Fibroblast of skin of right quadriceps (primary cell): ENCODE data around the gene ZNF318.

ENCODE experiments used
- DNase-seq: peaks from one replicate; pipeline ENCODE4 v3.0.0-alpha.2; 2013

ZNF318 gene

DNA sequence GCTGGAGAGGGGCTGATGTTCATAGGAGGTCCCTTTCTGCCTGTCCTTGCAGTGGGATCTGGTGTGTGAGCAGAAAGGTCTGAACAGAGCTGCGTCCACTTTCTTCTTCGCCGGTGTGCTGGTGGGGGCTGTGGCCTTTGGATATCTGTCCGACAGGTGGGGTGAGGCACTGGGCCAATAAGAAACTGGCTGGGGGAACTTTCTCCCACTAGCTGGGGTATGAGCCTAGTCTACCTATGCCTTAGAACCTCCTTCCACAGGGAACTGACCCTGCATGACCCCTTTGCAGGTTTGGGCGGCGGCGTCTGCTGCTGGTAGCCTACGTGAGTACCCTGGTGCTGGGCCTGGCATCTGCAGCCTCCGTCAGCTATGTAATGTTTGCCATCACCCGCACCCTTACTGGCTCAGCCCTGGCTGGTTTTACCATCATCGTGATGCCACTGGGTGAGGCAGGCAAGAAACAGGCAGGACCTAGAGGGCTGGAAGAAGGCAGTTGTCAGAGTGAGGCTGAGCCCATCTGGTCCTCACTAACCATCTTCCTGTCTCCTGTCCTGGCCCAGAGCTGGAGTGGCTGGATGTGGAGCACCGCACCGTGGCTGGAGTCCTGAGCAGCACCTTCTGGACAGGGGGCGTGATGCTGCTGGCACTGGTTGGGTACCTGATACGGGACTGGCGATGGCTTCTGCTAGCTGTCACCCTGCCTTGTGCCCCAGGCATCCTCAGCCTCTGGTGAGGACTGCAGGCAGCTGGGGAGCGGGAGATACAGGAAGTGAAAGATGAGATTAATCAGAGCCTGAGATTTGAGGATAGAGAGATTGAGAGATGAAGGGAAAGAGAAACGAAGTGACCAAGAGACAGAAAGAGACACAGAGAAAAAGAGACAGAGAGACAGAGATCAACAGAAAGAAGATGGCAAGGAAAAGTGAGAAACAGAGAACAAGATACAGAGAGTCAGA, 69.8 kb downstream of the ZNF318 start:
- no peak for DNase-seq

DNA sequence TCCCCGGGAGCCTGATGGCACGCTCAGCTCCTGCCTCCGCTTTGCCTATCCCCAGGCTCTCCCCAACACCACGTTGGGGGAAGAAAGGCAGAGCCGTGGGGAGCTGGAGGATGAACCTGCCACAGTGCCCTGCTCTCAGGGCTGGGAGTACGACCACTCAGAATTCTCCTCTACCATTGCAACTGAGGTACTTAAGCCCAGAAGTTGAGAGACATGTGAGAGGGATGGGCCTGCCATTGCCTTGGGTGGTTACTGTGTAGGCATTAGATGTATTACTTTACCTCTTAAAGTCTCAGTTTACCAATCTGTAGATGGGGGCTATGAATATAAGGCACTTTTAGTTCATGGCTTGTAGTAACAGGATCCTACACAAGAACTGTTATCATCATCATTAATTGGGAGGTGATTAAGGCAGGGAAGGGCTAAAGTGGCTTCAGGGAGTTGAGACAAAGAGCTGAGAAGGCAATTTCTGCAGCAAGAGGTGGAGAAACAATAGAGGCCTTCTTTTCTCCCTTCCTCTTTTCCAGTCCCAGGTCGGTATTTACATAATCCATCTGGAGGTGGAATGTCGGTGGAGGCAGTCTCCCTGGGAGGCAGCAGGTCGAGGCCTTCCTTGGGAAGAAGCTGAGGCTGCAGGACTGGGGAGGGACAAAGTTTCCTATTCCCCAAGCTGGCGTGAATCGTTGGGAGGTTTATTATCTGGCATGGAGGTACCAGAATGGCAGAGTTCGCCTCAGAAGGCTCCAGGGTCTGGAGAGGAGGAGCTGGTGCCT, 70.7 kb downstream of the ZNF318 start:
- no peak for DNase-seq

DNA sequence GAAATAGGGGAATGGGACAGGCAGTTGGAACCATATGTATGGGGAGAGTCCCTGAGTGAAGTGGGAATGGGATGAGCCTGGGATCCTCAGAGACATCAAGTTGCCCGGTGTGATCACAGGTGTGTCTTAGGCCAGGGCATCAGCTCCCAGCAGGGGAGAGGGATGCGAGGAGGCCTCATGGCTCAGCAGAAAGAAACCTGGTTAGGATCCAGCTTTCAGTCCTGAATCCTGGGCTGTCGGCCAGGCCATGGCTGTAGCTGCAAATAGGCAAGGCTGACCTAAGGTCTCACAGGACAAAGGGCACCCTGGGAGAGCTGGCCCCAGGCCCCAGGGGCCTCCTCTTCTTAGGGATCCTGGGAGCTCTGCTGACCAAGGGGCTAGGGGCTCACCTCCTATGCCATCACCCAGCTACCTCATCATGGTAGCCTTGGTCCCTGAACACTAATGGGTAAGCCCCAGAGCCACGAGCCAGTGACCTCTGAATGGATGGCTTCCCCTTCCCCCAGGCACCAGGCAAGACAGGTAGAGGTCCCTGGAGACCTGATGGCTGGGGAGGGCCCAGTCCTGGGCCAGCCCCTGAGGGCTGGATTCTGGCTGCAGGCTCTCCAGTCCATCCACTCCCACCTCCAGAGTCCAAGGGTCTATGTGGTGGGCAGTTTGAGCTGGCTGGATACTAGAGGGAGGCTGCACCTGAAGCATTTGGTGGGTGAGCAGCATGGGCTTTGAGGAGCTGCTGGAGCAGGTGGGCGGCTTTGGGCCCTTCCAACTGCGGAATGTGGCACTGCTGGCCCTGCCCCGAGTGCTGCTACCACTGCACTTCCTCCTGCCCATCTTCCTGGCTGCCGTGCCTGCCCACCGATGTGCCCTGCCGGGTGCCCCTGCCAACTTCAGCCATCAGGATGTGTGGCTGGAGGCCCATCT, 71.5 kb downstream of the ZNF318 start, which contains the start of gene SLC22A7:
TSS of gene SLC22A7 (plus strand) at position 617 of the 921 bp plus-strand sequence. CDS start at position 716, 99 bp downstream.
- DNase-seq = no peak

DNA sequence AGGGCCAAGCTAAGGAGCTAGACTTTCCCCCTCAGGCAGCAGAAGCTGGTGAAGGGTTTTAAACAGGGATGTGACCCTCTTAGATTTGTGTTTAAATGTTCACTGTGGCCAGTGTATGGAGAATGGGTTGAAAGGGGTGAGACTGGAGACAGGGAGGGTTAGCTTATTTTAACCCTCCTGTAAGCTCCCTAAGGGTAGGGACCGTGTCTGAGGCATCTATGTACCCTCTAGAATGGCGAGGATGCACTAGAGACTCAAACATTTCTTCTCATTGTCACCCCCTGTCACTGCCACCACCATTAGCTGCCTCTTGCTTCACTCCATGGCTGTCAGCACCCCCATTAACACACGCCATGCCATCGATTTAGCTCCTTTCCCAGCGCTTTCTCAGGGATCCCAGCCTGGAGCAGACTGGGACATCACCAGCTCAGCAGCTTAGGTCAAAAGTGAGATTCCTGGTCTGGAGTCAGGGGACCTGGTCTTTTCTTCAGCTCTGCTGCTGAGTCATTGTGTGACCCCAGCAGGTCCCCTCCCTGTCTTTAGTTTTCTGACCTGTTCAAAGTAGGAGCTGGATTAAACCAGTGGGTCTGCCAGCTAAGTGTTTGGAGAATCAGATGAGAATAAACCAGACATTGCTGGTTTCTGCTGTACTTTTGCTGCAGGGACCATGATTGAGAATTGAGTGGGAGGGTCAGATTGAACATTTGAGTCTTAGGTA, 72.5 kb downstream of the ZNF318 start:
- DNase-seq = no peak

DNA sequence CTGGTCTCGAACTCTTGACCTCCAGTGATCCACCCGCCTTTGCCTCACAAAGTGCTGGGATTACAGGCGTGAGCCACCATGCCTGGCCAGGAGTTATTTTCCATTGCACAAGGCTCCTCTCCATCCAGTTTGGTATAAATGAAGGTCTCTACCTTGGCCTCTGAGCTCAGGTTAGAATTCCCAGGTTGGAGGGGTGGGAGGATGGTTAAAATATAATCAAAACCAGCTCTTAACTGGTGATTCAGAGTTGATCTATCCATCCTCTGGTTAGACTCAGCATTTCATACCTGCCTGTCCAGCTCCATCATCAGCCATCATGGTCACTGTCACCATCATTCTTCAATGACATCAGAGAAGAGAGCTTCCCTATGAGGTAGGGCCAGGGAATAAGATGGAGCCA, 74.0 kb downstream of the ZNF318 start:
- DNase-seq = no peak

DNA sequence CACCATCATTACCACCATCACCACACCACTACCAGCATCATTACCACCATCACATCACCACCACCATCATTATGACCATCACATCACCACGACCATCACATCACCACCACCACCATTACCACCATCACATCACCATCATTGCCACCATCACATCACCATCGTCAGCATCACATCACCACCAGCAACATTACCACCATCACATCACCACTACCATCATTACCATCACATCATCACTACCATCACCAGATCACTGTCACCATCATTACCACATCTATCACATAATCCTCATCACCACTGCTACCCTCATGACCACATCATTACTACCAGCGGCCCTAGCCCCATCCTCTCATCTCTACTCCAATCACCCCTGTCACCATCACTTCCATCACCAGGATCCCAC, 74.9 kb downstream of the ZNF318 start:
- no peak for DNase-seq

DNA sequence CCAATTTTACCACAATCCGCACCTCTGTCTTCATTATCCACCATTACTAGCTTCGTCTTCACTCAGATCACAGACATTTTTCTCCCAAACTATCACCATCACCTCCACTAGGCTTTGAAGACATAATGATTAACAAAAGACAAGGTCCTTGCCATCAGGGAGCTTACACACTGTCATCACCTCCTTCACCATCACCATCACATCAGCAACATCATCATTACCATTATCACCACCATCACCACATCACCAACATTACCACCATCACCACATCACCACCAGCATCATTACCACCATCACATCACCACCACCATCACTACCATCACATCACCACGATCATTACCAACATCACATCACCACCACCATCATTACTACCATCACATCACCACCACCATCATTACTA, 75.7 kb downstream of the ZNF318 start:
- DNase-seq = no peak

DNA sequence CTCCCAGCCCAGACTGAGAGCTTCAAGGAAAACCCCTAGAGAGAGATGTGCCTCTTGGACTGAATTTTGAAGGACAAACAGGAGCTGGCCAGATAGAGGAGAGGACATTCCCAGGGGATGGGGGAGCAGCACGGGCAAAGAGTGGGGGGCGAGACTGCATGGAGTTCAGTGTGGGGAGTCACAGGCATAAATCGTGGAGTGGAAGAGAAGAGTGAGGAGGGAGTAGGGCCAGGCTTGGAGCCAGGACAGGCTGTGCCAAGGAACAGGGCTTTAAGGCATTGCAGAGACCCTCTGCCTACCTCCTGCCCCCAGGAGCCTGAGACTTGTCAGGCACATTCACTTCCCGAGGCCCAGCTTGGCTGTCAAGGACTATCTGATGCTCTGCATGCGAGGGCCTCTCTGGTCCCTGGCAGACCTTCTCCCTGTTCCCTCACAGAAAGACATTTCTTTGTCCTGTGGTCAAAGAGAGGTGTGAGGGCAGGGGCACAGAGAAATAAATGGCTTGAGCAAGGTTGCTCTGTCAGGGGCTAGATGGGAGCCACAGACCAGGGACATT, 76.6 kb downstream of the ZNF318 start:
- DNase-seq = no peak

DNA sequence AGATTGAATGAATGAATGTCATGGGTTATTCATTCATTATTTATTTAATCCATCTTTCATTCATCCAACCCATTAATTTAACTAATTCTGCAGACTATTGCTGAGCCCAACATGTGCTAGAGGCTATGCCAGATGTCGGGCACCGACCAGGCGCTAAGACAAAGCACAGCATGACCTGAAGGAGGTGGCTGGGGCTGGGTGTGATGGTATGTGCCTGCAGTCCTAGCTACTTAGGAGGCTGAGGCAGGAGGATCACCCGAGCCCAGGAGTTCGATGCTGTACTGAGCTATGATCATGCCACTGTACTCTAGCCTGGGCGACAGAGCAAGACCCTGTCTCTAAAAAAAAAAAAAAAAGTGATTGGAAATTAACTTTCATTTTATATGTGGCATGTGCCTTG, 77.1 kb downstream of the ZNF318 start:
- DNase-seq = no peak

DNA sequence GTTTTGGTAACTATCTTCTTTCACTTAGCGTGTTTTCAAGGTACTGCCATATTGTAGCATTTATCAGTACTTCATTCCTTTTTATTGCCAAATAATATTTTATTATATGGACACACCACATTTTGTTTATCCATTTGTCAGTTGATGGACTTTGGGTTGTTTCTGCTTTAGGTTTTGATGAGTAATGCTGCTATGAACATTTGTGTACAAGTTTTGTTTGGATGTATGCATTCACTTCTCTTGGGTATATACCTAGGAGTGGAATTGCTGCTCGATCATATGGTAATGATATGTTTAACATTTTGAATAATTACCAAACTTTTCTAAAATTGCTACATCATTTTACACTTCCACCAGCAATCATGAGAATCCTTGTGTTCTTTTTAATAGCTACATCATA, 77.7 kb downstream of the ZNF318 start:
- no peak for DNase-seq

DNA sequence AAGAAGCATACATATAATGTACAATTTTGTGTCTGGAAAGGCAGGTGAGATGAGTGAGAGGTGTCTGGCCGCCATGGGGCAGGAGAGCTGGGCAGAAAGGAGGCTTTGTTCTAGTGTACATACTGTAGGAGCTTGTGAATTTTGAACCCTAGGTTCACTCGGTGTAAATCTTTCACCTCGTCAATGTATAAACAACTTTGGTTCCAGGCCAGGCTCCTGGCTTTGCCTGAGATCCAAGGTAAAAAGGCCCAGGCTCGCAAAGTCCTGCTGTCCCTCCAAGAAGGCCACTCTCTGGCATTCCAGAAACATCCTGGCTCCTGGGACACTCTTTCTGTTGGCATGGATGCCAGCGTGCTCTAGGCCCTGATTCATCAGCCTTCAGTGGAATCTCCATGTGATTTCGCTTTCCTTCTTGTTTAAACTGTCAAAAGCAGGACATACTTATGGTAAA, 78.5 kb downstream of the ZNF318 start:
- no peak for DNase-seq

DNA sequence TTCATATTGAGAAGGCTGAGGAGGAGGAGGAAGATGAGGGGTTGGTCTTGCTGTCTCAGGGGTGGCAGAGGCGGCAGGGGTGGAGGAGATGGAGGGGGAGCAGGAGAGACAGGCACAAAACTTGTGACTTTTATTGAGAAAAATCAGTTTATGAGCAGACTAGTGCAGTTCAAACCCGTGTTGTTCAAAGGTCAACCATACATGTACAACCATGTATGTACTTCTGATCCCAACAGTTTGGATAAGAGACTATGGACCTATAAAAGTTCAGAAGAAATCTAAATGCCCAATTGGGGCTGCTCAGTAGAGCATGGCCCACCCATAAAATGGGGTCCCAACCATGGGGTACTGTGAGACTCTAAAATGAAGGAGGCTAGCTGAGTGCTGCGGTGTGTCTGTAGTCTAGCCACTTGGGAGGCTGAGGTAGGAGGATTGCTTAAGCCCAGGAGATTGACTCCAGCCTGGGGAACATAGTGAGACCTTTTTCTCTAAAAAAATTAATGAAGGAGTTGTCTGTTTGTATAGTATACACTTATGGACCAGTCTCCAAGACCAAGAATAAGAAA, 79.0 kb downstream of the ZNF318 start:
- no peak for DNase-seq

DNA sequence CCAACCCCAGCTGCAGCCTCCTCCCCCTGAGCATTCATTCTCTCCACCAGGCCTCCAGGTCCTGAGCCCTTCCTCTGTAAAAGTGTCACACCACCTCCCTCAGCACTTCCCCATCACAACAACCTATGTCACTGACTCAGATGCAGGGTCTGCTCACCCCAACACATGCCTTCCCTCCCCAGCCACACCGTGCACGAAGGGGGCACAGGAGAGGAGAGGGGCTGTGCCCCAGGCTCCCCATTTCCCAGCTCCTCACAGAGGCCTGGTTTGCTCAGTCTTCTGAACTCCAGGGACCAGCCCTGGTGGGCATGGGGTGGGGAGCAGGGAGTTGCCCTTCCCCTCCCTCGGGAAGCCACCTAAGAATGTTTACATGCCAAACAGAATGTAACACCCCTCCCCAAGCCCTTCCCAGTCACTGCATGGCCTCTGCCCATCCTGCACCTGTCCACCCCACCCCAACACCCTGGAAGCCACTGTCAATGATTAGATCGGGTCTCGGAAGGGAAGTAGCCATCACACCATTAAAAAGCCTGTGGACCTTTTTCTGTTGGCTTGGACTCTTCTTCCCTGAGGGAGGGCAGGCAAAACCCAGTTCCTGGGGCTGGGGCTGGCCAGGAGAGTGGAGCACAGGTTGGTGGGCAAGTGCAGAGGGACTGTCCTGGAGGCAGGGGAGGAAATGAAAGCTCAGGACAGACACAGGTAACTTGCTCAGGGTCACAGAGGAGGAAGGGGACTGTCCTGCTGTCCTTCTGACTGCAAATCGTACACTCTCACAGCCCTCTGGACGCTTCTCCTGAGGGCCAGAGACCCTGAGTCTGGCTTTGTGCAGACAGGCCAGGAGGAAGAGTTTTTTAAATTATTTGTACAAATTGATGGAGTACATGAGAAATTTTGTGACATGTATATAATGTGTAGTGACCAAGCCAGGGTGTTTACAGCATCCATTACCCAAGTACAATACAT, 81.4 kb downstream of the ZNF318 start:
- DNase-seq = no peak

DNA sequence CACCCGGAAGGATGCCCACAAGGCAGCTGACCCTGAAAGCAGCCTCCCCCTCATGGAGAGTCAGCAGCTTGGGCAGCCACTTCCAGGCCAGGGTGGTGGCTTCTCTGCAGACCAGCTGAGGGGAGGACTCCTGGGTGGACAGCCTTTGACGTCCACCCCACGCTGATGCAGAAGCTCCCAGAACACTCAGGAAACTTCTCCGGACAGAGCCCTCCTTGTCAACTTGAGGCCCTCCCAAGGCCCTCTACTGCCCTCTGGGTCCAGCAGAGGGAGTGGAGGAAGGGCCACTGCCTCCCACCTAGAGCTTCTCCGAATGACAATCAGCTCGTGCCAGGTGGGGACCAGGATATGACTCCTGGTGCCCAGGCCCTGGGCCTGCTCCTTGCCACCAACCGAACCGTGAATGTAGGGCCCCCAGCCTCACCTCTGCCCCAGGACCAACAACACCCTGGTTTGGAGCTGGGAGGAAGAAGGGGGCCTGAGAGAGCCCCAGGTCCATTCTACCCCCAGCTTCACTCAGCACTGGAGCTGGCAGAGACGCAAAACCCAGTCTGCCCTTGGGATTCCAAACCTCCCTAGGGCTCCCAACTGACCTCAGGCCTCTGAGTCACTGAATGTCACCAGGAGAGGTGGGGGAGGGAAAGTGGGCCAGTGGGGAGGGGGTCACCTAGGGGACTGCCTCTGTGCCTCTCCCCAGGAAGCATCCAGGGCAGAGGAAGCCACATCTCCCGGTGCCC, 82.3 kb downstream of the ZNF318 start:
- DNase-seq = no peak

DNA sequence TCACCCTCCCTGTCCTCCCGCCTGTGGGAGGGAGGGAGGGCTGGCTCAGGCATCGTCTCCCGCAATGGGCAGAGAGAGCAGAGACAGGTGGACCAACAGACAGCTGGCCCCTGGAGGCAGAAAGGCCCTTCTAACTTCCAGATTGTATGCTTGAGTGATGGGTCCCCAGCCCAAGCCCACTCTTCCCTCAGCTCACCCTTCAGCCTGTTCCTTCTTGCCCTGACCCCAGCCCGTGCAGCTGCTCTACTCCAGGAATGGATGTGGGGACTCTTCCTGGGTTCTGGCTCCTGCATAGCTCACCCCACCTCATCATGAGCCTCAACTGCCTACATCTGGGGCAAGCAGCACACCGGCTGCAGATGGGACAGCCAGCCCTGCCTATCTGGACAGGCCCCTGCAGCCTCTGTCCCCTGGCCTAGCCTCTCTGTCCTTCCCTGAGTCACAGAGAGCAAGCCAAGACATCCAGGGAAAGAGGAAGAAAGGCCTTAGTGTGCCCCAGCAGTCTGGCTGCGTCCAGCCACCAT, 82.9 kb downstream of the ZNF318 start:
- DNase-seq = no peak
